Cardiac fibroblast (primary cell): ENCODE data around the gene OR51I2.

Experiments
- DNase-seq, 2 donors: peaks; one replicate each; pipeline versions ENCODE4 v3.0.0 to v3.0.0-alpha.2; 2010; ENCODE audit warnings: low read depth in 2 of 2
- H3K4me3 ChIP-seq, 2 donors: replicated peaks in 1 of 2; 1 replicate in 1 of 2; 2 replicates in 1 of 2; pipeline ENCODE4 v1.5.1; 2011; ENCODE audit warnings: low read depth in 2 of 2, low read length in 2 of 2, mild to moderate bottlenecking in 2 of 2, moderate library complexity in 1 of 2
- CTCF ChIP-seq: IDR thresholded peaks from one replicate; pipeline ENCODE4 v1.5.1; 2011; ENCODE audit warnings: low read depth, mild to moderate bottlenecking, low read length, inconsistent platforms

Gene OR51I2

GRCh38 chr11:5449023-5449422, at the start of gene OR51I2:
TSS of gene OR51I2 (plus strand) at chr11:5449323. CDS start at chr11:5453489, 4,166 bp downstream.
- no peak for DNase-seq
- no peak within 1 kb of the TSS for H3K4me3 ChIP-seq
- TF ChIP-seq CTCF: no peak

- no peak for TF ChIP-seq CTCF
- no peak overlapping the region for H3K4me3 ChIP-seq
- DNase-seq: no peak
These were observed 44.0 kb upstream of the OR51I2 start for GRCh38 chr11:5405173-5405572.

- TF ChIP-seq CTCF: no peak
- H3K4me3 ChIP-seq: no peak overlapping the region
- DNase-seq: no peak
These were observed 28.1 kb upstream of the OR51I2 start for GRCh38 chr11:5420993-5421392.

- DNase-seq: no peak
- H3K4me3 ChIP-seq: no peak within 1 kb of the TSS
- no peak for TF ChIP-seq CTCF
These were observed 27.3 kb upstream of the OR51I2 start, which contains the start of gene OR51Q1 for GRCh38 chr11:5421811-5422210. TSS of gene OR51Q1 (plus strand) at chr11:5422111. CDS start at chr11:5422201, 90 bp downstream.

GRCh38 chr11:5423131-5423530, 26.0 kb upstream of the OR51I2 start:
- TF ChIP-seq CTCF: no peak
- H3K4me3 ChIP-seq: no peak overlapping the region
- no peak for DNase-seq

- no peak for TF ChIP-seq CTCF
- no peak for DNase-seq
- no peak within 1 kb of the TSS for H3K4me3 ChIP-seq
These were observed 7.7 kb upstream of the OR51I2 start, which contains the start of gene OR51I1 for GRCh38 chr11:5441414-5441813. TSS of gene OR51I1 (minus strand) at chr11:5441514. CDS start at chr11:5441514, 0 bp downstream.

GRCh38 chr11:5443835-5444393, 5.2 kb upstream of the OR51I2 start:
- no peak for TF ChIP-seq CTCF
- DNase-seq: no peak
- no peak overlapping the region for H3K4me3 ChIP-seq
